H1 (cell line): ENCODE data around the gene LAMB1. TPM values are rescaled to one million over a fixed set of nuclear protein-coding genes. Genes with fewer than 3 reads are reported as not detected.

Experiments used
- CTCF ChIA-PET: fragments of 300-600 bp; sonication (Branson Sonifier 250); formaldehyde crosslinking; loops from one replicate; lab custom pipeline; 2021; ENCODE audit not compliant: partially characterized antibody; lab: Charles Lee
- POLR2A ChIA-PET: fragments of 300-600 bp; sonication (Branson Sonifier 250); formaldehyde crosslinking; loops from one replicate; lab custom pipeline; 2021; ENCODE audit warnings: inconsistent platforms; ENCODE audit not compliant: partially characterized antibody; lab: Charles Lee
- DNase-seq, 2 experiments: peaks; one replicate each; pipeline versions ENCODE4 v3.0.0 to v3.0.0-alpha.2; 2010 to 2022; ENCODE audit warnings: low spot score in 2 of 2, low read depth in 1 of 2, mixed read lengths in 1 of 2
- FAIRE-seq: peaks from 2 replicates; lab custom pipeline; 2011; peaks lifted over from hg19 to GRCh38; lab: Jason Lieb, UNC
- H2AFZ ChIP-seq: 2 replicates; pipeline ENCODE4 v1.8.1; 2012; ENCODE audit warnings: low read length, inconsistent platforms
- H2AK5ac ChIP-seq: 2 replicates; pipeline ENCODE4 v1.6.1; 2013; ENCODE audit warnings: low read depth, low read length
- H2BK120ac ChIP-seq: replicated peaks from 2 replicates; pipeline ENCODE3; 2013; ENCODE audit warnings: low read depth, low read length, inconsistent platforms
- H2BK12ac ChIP-seq: 2 replicates; pipeline ENCODE4 v1.6.1; 2013; ENCODE audit warnings: low read depth, low read length
- H2BK15ac ChIP-seq: 2 replicates; pipeline ENCODE4 v1.6.1; 2013; ENCODE audit warnings: low read length
- H2BK20ac ChIP-seq: 2 replicates; pipeline ENCODE4 v1.6.1; 2013; ENCODE audit warnings: low read length
- H2BK5ac ChIP-seq: 2 replicates; pipeline ENCODE4 v1.6.1; 2013; ENCODE audit warnings: low read depth, low read length
- H3K14ac ChIP-seq: 2 replicates; pipeline ENCODE4 v1.6.1; 2013; ENCODE audit warnings: inconsistent platforms; ENCODE audit not compliant: insufficient read length
- H3K18ac ChIP-seq: 2 replicates; pipeline ENCODE4 v1.6.1; 2013; ENCODE audit warnings: low read length; ENCODE audit errors: extremely low read depth
- H3K23ac ChIP-seq: 2 replicates; pipeline ENCODE4 v1.6.1; 2013; ENCODE audit warnings: inconsistent platforms; ENCODE audit not compliant: insufficient read length
- H3K23me2 ChIP-seq: 2 replicates; pipeline ENCODE4 v1.6.1; 2013; ENCODE audit warnings: low read depth, low read length
- H3K27ac ChIP-seq: 2 replicates; pipeline ENCODE4 v1.6.1; 2011; ENCODE audit warnings: low read depth, low read length, inconsistent platforms
- H3K27me3 ChIP-seq, 4 experiments: replicated peaks in 1 of 4; 1 replicate in 1 of 4; 2 replicates in 3 of 4; pipeline versions ENCODE4 v1.6.1 to v1.8.1; 2011 to 2013; ENCODE audit warnings: low read length in 3 of 4, mild to moderate bottlenecking in 3 of 4, inconsistent platforms in 2 of 4, mixed read lengths in 2 of 4, moderate library complexity in 1 of 4; ENCODE audit not compliant: control insufficient read depth in 3 of 4, insufficient read depth in 3 of 4; ENCODE audit errors: extremely low read depth in 1 of 4
- H3K36me3 ChIP-seq, 4 experiments: 2 replicates each; pipeline versions ENCODE4 v1.6.1 to v1.8.1; 2011 to 2013; ENCODE audit warnings: mild to moderate bottlenecking in 4 of 4, low read length in 3 of 4, moderate library complexity in 2 of 4, control low read depth in 1 of 4, inconsistent platforms in 1 of 4; ENCODE audit not compliant: insufficient read depth in 4 of 4, control insufficient read depth in 2 of 4
- H3K4ac ChIP-seq: replicated peaks from 2 replicates; pipeline ENCODE3; 2013; ENCODE audit warnings: low read length, low read depth, mixed read lengths, inconsistent platforms; ENCODE audit not compliant: insufficient read length
- H3K4me1 ChIP-seq, 4 experiments: replicated peaks in 1 of 4; 1 replicate in 1 of 4; 2 replicates in 3 of 4; pipeline versions ENCODE4 v1.6.1 to v1.8.1; 2011 to 2013; ENCODE audit warnings: low read length in 3 of 4, inconsistent platforms in 2 of 4, mixed read lengths in 1 of 4; ENCODE audit not compliant: insufficient read depth in 4 of 4, control insufficient read depth in 3 of 4
- H3K4me2 ChIP-seq, 2 experiments: 2 replicates each; pipeline versions ENCODE4 v1.6.1 to v1.8.1; 2011 to 2013; ENCODE audit warnings: low read depth in 2 of 2, low read length in 2 of 2, control low read depth in 1 of 2, inconsistent platforms in 1 of 2, mild to moderate bottlenecking in 1 of 2; ENCODE audit not compliant: insufficient read depth in 1 of 2
- H3K4me3 ChIP-seq, 4 experiments: fragments of 200-600, 300-600 bp in 1 of 4; sonication (generic), shearing (Covaris generic), sonication (Bioruptor Twin) in 1 of 4; 2 replicates each; pipeline versions ENCODE4 v1.5.1 to v1.8.1; 2011 to 2016; ENCODE audit warnings: low read length in 4 of 4, low read depth in 3 of 4, control low read depth in 2 of 4, inconsistent platforms in 2 of 4, mild to moderate bottlenecking in 2 of 4, mixed read lengths in 1 of 4, moderate library complexity in 1 of 4; ENCODE audit not compliant: insufficient read depth in 2 of 4; ENCODE audit errors: extremely low read depth in 1 of 4
- H3K56ac ChIP-seq: replicated peaks from 2 replicates; pipeline ENCODE3; 2013; ENCODE audit warnings: low read depth, mild to moderate bottlenecking, mixed read lengths, low read length, inconsistent platforms; ENCODE audit not compliant: insufficient read length
- H3K79me1 ChIP-seq: 2 replicates; pipeline ENCODE4 v1.6.1; 2013; ENCODE audit warnings: low read depth, low read length, control low read depth
- H3K79me2 ChIP-seq, 2 experiments: 2 replicates each; pipeline versions ENCODE4 v1.6.1 to v1.8.1; 2012 to 2013; ENCODE audit warnings: low read length in 2 of 2, mild to moderate bottlenecking in 2 of 2, inconsistent platforms in 1 of 2; ENCODE audit not compliant: insufficient read depth in 2 of 2, control insufficient read depth in 1 of 2
- H3K9ac ChIP-seq, 4 experiments: replicated peaks in 1 of 4; 1 replicate in 1 of 4; 2 replicates in 3 of 4; pipeline versions ENCODE4 v1.6.1 to v1.8.1; 2011 to 2013; ENCODE audit warnings: low read depth in 3 of 4, low read length in 3 of 4, control low read depth in 2 of 4, mild to moderate bottlenecking in 2 of 4, moderate library complexity in 2 of 4, inconsistent platforms in 1 of 4; ENCODE audit errors: extremely low read depth in 1 of 4
- H3K9me3 ChIP-seq, 2 experiments: 2 replicates each; pipeline versions ENCODE4 v1.6.1 to v1.8.1; 2012 to 2013; ENCODE audit warnings: mild to moderate bottlenecking in 2 of 2, moderate library complexity in 2 of 2, control low read depth in 1 of 2, inconsistent platforms in 1 of 2, low read depth in 1 of 2, low read length in 1 of 2, mixed read lengths in 1 of 2; ENCODE audit not compliant: insufficient read depth in 2 of 2
- H4K20me1 ChIP-seq, 2 experiments: replicated peaks in 1 of 2; 2 replicates each; pipeline versions ENCODE3 to v1.8.1; 2011 to 2013; ENCODE audit warnings: inconsistent platforms in 2 of 2, low read length in 2 of 2, mild to moderate bottlenecking in 1 of 2; ENCODE audit not compliant: insufficient read depth in 2 of 2, control insufficient read depth in 1 of 2
- H4K5ac ChIP-seq: 2 replicates; pipeline ENCODE4 v1.6.1; 2013; ENCODE audit warnings: low read length, low read depth, mixed read lengths, inconsistent platforms; ENCODE audit not compliant: insufficient read length
- H4K8ac ChIP-seq: 2 replicates; pipeline ENCODE4 v1.8.0; 2013; ENCODE audit warnings: mild to moderate bottlenecking, moderate library complexity, low read length, inconsistent platforms; ENCODE audit not compliant: insufficient read depth; ENCODE audit errors: extremely low read depth
- H4K91ac ChIP-seq: replicated peaks from 2 replicates; pipeline ENCODE3; 2013; ENCODE audit warnings: low read length, mixed read lengths, inconsistent platforms; ENCODE audit not compliant: insufficient read length
- HDAC2 ChIP-seq, 2 experiments: fragments of 300-600 bp in 1 of 2; sonication (generic) in 1 of 2; IDR thresholded peaks; 2 replicates each; pipeline ENCODE4 v1.6.1; 2011 to 2012; ENCODE audit warnings: low read depth in 2 of 2, low read length in 2 of 2, mild to moderate bottlenecking in 2 of 2, moderate library complexity in 2 of 2, borderline replicate concordance in 1 of 2, inconsistent platforms in 1 of 2
- KDM4A ChIP-seq: IDR thresholded peaks from one replicate; pipeline ENCODE4 v1.7.1; 2012; ENCODE audit warnings: low read depth, mild to moderate bottlenecking, moderate library complexity, low read length, inconsistent platforms; ENCODE audit not compliant: severe bottlenecking
- WGBS, 2 experiments: shearing (Covaris generic) in 1 of 2; methylation state at CpG; one replicate each; pipeline versions ENCODE4 v1.1.6 to v1.1.7; 2013 to 2015; ENCODE audit warnings: low lambda C conversion rate in 2 of 2, mixed read lengths in 2 of 2, inconsistent platforms in 1 of 2, low coverage in 1 of 2, missing lambda C conversion rate in 1 of 2; ENCODE audit not compliant: insufficient replicate concordance in 2 of 2, insufficient coverage in 1 of 2, insufficient read length in 1 of 2; ENCODE audit errors: extremely low coverage in 1 of 2, missing lambda C conversion rate in 1 of 2; 5-methylcytosine and 5-hydroxymethylcytosine counted together
- polyA plus RNA-seq, 7 experiments: library from polyadenylated mRNA; depleted of rRNA in 3 of 7; stranded (reverse) in 5 of 7; unstranded in 2 of 7; fragments of >200 nt in 5 of 7; fragments of 200-250 nt in 2 of 7; gene quantifications; 1 replicate in 5 of 7; 2 replicates in 1 of 7; 4 replicates in 1 of 7; pipeline versions ENCODE4 v1.2.1 to v1.2.3, GENCODE V29; 2011 to 2013; ENCODE audit warnings: missing spikeins in 2 of 7, mixed read lengths in 2 of 7
- total RNA-seq: library from RNA; stranded (reverse); fragmentation: NEBNext Ultra II Directional; extraction: Animal tissue kit (Norgen Biotek cat#: 25700); gene quantifications from 2 replicates; pipeline ENCODE4 v1.2.1, GENCODE V29; 2021

LAMB1 gene
- total and polyA plus RNA-seq, 2 of the 8 experiments (the other 6 are each of a cell fraction or from before 2014, with no cell fraction given), result 31.9 to 38.5 TPM

DNA sequence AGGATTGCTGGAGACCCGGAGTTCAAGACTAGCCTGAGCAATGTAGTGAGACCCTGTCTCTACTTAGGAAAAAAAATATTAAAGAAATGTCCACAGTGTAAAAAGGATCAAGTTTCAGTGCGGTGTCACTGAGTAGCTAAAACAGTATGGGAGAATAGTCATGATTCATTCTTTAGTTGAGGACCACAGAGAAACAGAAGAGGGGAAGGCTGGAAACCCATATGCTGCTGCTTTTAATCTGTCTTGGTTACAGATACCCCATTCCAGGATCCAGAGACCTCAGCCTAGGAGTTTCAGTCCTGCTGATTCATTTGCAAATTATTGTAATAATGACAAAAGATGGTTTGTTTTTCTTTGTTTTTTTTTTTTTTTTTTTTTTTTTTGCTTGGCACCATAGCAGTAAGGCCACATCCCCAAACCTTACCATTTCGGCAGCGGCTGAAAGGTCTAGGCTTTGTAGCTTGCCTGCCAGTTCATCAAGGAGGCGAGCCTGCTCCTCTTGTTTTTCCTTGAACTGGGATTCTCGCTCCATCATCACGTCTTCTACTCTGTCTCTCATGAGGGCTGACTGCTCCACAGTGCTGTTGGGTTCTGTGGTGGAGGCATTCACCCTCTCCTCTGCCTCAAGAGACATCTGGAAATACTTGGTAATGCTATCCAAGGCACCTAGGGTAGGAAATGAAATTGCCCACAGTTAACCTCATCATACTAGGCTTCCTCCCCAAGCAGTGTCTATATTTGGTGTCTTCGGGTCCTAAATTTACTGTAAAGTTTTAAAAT, 67.8 kb downstream of the LAMB1 start:
- H2BK15ac ChIP-seq, result no peak overlapping the region
- peaks cover 0 to 2% of the 10 kb centered on the region in 2 experiments for H4K20me1 ChIP-seq
- peak overlapping the region; percentile 34 to 51; a peak in 3 of 4 replicates for H3K4me2 ChIP-seq
- H3K9ac ChIP-seq, result no peak overlapping the region; a peak in 1 of 7 replicates
- peak overlapping the region; percentile 82 for H2BK12ac ChIP-seq
- H3K4ac ChIP-seq, result peak overlapping the region; percentile 76
- H3K9me3 ChIP-seq, result no peaks in the 10 kb centered on the region
- ChIA-PET CTCF (interaction anchor here (0.8 to 1.4 kb wide), 6 partner anchors 9 to 211 kb away, joined by 3 read pairs; no protein-coding TSS in a partner anchor), POLR2A (interaction anchor here (1.2 to 4.8 kb wide), 4 partner anchors 9 to 68 kb away, joined by 6 to 36 read pairs (median 14); partner anchors contain the start of gene LAMB1)
- no peak for FAIRE-seq
- H3K27me3 ChIP-seq, result no peaks in the 10 kb centered on the region; a peak in 1 of 7 replicates
- H2BK120ac ChIP-seq, result no peak overlapping the region
- peak overlapping the region; percentile 91; the same call in 1 of the 2 replicates for H2AK5ac ChIP-seq
- peak overlapping the region; percentile 67; the same call in 1 of the 2 replicates for H2BK5ac ChIP-seq
- H4K91ac ChIP-seq, result peak overlapping the region; percentile 63
- H3K79me2 ChIP-seq, result no peaks in the 10 kb centered on the region
- H3K4me1 ChIP-seq, result peaks cover 7 to 41% (median 21%) of the 10 kb centered on the region in 4 experiments
- no peak overlapping the region for H3K14ac ChIP-seq
- no peak for DNase-seq
- H4K5ac ChIP-seq, result peak overlapping the region; percentile 24
- H3K23ac ChIP-seq, result no peak overlapping the region
- no peak overlapping the region; the same call in 1 of the 2 replicates for H4K8ac ChIP-seq
- H3K56ac ChIP-seq, result no peak overlapping the region
- H3K27ac ChIP-seq, result 0 out of 2 replicates have a peak overlapping the region, but pooled peaks have one; percentile 30
- peak overlapping the region; percentile 51; the same call in 1 of the 2 replicates for H3K18ac ChIP-seq
- peaks cover 0 to 37% (median 5%) of the 10 kb centered on the region in 4 experiments; a peak in 5 of 8 replicates for H3K36me3 ChIP-seq
- H3K23me2 ChIP-seq, result no peaks in the 10 kb centered on the region
- H2BK20ac ChIP-seq, result peak overlapping the region; percentile 84; the same call in 1 of the 2 replicates
- TF ChIP-seq KDM4A, result peak; percentile 15
- no peak for TF ChIP-seq HDAC2 (IDR thresholded peaks at IDR 0.05; ENCODE audit: borderline replicate concordance in 1 of 2, low read depth in 2 of 2, low read length in 2 of 2)
- no peak overlapping the region for H2AFZ ChIP-seq
- H3K4me3 ChIP-seq, result 0 out of 8 replicates have a peak overlapping the region, but pooled peaks of 2 of the 4 experiments have one; percentile 0 to 2
- H3K79me1 ChIP-seq, result no peaks in the 10 kb centered on the region
- WGBS, 2 experiments, result 57% methylated on average over 8 of the region's 8 CpGs; no CpG with 5 or more reads in 1 of the 2 experiments
